Bone marrow (tissue), 2 donors: ENCODE results near the gene FUOM.

Experiments used
- DNase-seq, 2 donors: peaks; one replicate each; lab custom pipeline; 2025; lab: John Stamatoyannopoulos, UW

Gene FUOM

GRCh38 chr10:133311570-133311969, 46.2 kb downstream of the FUOM start:
- DNase-seq, result no peak

- no peak for DNase-seq
Measured at GRCh38 chr10:133310789-133311188, 47.0 kb downstream of the FUOM start.

GRCh38 chr10:133310399-133310755, 47.4 kb downstream of the FUOM start:
- no peak for DNase-seq

GRCh38 chr10:133309720-133310398, 48.0 kb downstream of the FUOM start:
- DNase-seq, result no peak

- DNase-seq, result peak; percentile 79 to 98
Measured at GRCh38 chr10:133309100-133309719, 48.6 kb downstream of the FUOM start.

- DNase-seq, result peak; percentile 49 to 98
Measured at GRCh38 chr10:133308421-133309099, 49.3 kb downstream of the FUOM start, which contains the start of the genes TUBGCP2 and ZNF511. Gene TUBGCP2 (minus strand): TSS chr10:133308872. CDS start chr10:133302941, 5,931 bp downstream. Gene ZNF511 (plus strand): TSS chr10:133308914. CDS start chr10:133308944, 30 bp downstream.

GRCh38 chr10:133307776-133308420, 49.9 kb downstream of the FUOM start:
- peak; percentile 36 to 64 for DNase-seq

GRCh38 chr10:133306941-133307379, 50.9 kb downstream of the FUOM start:
- no peak for DNase-seq

GRCh38 chr10:133306097-133306476, 51.7 kb downstream of the FUOM start:
- DNase-seq, result no peak
